GM12878 (cell line): Measurements from ENCODE around the gene TRAF3. TPM values are rescaled to one million over a fixed set of nuclear protein-coding genes. Genes with fewer than 3 reads are reported as not detected.

Source experiments
- ATAC-seq: fragments of 200-7000 bp; cut with Tn5 transposase; 3 replicates; pipeline ENCODE4 v1.9.1; 2020; ENCODE audit warnings: mild to moderate bottlenecking, moderate library complexity
- BruUV-seq: library from RNA; stranded (reverse); fragments of 400-500 nt; replicated peaks from 2 replicates; lab custom pipeline; 2021; lab: Mats Ljungman, UMichigan
- CTCF ChIA-PET: fragments of 300-600 bp; sonication (Branson Sonifier 250); formaldehyde crosslinking; extraction: SDS; loops from one replicate; lab custom pipeline; 2021; ENCODE audit warnings: inconsistent platforms; lab: Yijun Ruan, JAX
- POLR2A ChIA-PET: fragments of 350-600 bp; formaldehyde crosslinking; extraction: SDS; loops from one replicate; lab custom pipeline; 2021; ENCODE audit warnings: inconsistent platforms; lab: Charles Lee
- RAD21 ChIA-PET: fragments of 300-600 bp; sonication (Branson Sonifier 250); formaldehyde crosslinking; loops from one replicate; lab custom pipeline; 2023; ENCODE audit warnings: antibody characterized with exemption; ENCODE audit not compliant: unreplicated experiment; lab: Charles Lee
- SMC1A ChIA-PET: fragments of 300-600 bp; sonication (Branson Sonifier 250); formaldehyde crosslinking; loops from one replicate; lab custom pipeline; 2023; ENCODE audit not compliant: unreplicated experiment, uncharacterized antibody; lab: Charles Lee
- DNase-seq: peaks from one replicate; pipeline ENCODE4 v3.0.0-alpha.2; 2011; ENCODE audit warnings: low read depth, low spot score
- FAIRE-seq: peaks from 3 replicates; lab custom pipeline; 2011; peaks lifted over from hg19 to GRCh38; lab: Jason Lieb, UNC
- H2AFZ ChIP-seq: 2 replicates; pipeline ENCODE4 v1.6.0; 2011; ENCODE audit warnings: low read depth, low read length, control low read depth; ENCODE audit not compliant: control insufficient read depth
- H3K27ac ChIP-seq: 2 replicates; pipeline ENCODE4 v1.5.1; 2011; ENCODE audit warnings: control low read depth; ENCODE audit not compliant: control insufficient read depth, insufficient read depth
- H3K27me3 ChIP-seq, 2 experiments: replicated peaks in 1 of 2; 2 replicates each; pipeline versions ENCODE4 v1.6.0 to v1.6.1; 2011; ENCODE audit warnings: low read length in 1 of 2; ENCODE audit not compliant: control insufficient read depth in 2 of 2, insufficient read depth in 2 of 2
- H3K36me3 ChIP-seq, 2 experiments: 2 replicates each; pipeline ENCODE4 v1.5.1; 2011; ENCODE audit warnings: low read length in 1 of 2; ENCODE audit not compliant: control insufficient read depth in 2 of 2, insufficient read depth in 2 of 2
- H3K4me1 ChIP-seq: 2 replicates; pipeline ENCODE4 v1.6.1; 2011; ENCODE audit warnings: mild to moderate bottlenecking, low read length, moderate library complexity, mixed read lengths; ENCODE audit not compliant: control insufficient read depth, insufficient read depth
- H3K4me2 ChIP-seq: 2 replicates; pipeline ENCODE4 v1.6.0; 2011; ENCODE audit warnings: control low read depth; ENCODE audit not compliant: control insufficient read depth, insufficient read depth
- H3K4me3 ChIP-seq: fragments of 200-600 bp; sonication (generic); 2 replicates; pipeline ENCODE4 v1.5.1; 2016
- H3K79me2 ChIP-seq: 2 replicates; pipeline ENCODE4 v1.6.0; 2011; ENCODE audit warnings: low read length; ENCODE audit not compliant: control insufficient read depth, insufficient read depth
- H3K9ac ChIP-seq: 2 replicates; pipeline ENCODE4 v1.8.0; 2011; ENCODE audit warnings: low read length, control low read depth, mixed read lengths; ENCODE audit not compliant: control insufficient read depth, insufficient read depth
- H3K9me3 ChIP-seq: replicated peaks from 3 replicates; pipeline ENCODE4 v1.5.1; 2011; ENCODE audit warnings: mild to moderate bottlenecking, low read length; ENCODE audit not compliant: control insufficient read depth, insufficient read depth
- H4K20me1 ChIP-seq: 2 replicates; pipeline ENCODE4 v1.6.0; 2011; ENCODE audit not compliant: control insufficient read depth, insufficient read depth
- BRCA1 ChIP-seq: IDR thresholded peaks from 2 replicates; pipeline ENCODE4 v1.6.1; 2011; ENCODE audit warnings: low read depth, low read length, improper control_type of control experiment
- CREB1 ChIP-seq: IDR thresholded peaks from 2 replicates; pipeline ENCODE4 v1.6.1; 2012; ENCODE audit warnings: low read depth, mild to moderate bottlenecking, inconsistent platforms
- FOXK2 ChIP-seq: fragments of 450-650 bp; IDR thresholded peaks from 2 replicates; pipeline ENCODE4 v1.6.1; 2017; ENCODE audit warnings: mild to moderate bottlenecking, moderate library complexity
- NRF1 ChIP-seq: conservative IDR thresholded peaks from 2 replicates; pipeline ENCODE4 v1.6.1; 2011; ENCODE audit warnings: mild to moderate bottlenecking, low read depth, low read length, improper control_type of control experiment
- RAD51 ChIP-seq: fragments of 450-650 bp; IDR thresholded peaks from 2 replicates; pipeline ENCODE4 v1.6.1; 2016; ENCODE audit warnings: moderate library complexity, mild to moderate bottlenecking, inconsistent platforms
- SMARCA5 ChIP-seq: fragments of 450-650 bp; IDR thresholded peaks from 2 replicates; pipeline ENCODE4 v1.6.1; 2017; ENCODE audit warnings: mild to moderate bottlenecking
- ZBTB40 ChIP-seq: fragments of 450-650 bp; IDR thresholded peaks from 2 replicates; pipeline ENCODE4 v1.6.1; 2016; ENCODE audit warnings: mild to moderate bottlenecking, moderate library complexity, borderline replicate concordance
- ZNF207 ChIP-seq: fragments of 450-650 bp; IDR thresholded peaks from 2 replicates; pipeline ENCODE4 v1.6.1; 2014; ENCODE audit warnings: antibody characterized with exemption, mild to moderate bottlenecking, borderline replicate concordance
- WGBS: methylation state at CpG from one replicate; pipeline ENCODE4 v1.1.6; 2016; ENCODE audit warnings: low lambda C conversion rate; ENCODE audit not compliant: insufficient replicate concordance, insufficient coverage; ENCODE audit errors: missing lambda C conversion rate; 5-methylcytosine and 5-hydroxymethylcytosine counted together
- in situ Hi-C: fragments of 300-500 bp; cut with MboI; formaldehyde crosslinking; loops from 9 replicates; pipeline ENCODE4 v1.14.3; 2018; ENCODE audit warnings: mixed read lengths
- intact Hi-C: fragments of 100-400 bp; cut with micrococcal nuclease; formaldehyde crosslinking; loops from one replicate; pipeline ENCODE4 v1.14.2; 2022; ENCODE audit not compliant: unreplicated experiment
- polyA plus RNA-seq, 11 experiments: library from polyadenylated mRNA; depleted of rRNA in 4 of 11; unstranded in 6 of 11; stranded (reverse) in 5 of 11; fragments of >200 nt; fragmentation: Nextera tagmentation in 4 of 11; fragmentation: Illumina TruSeq in 1 of 11; extraction: Ambion mirVana in 4 of 11; extraction: Trizol in 1 of 11; gene quantifications; 1 replicate in 1 of 11; 2 replicates in 10 of 11; pipeline versions ENCODE4 v1.2.1 to v1.2.3, GENCODE V29; 2011 to 2016; ENCODE audit warnings: inconsistent platforms in 2 of 11, missing spikeins in 2 of 11, low read depth in 1 of 11
- total RNA-seq, 4 experiments: library from RNA; depleted of rRNA in 3 of 4; stranded (reverse); fragments of >200 nt in 3 of 4; fragmentation: Illumina TruSeq in 1 of 4; extraction: Trizol in 1 of 4; gene quantifications; 2 replicates each; pipeline versions ENCODE4 v1.2.1 to v1.2.3, GENCODE V29; 2013 to 2021
- TF ChIP-seq, protein P1 (sequence below): fragments of 450-650 bp; IDR thresholded peaks from 2 replicates; pipeline ENCODE4 v1.6.1; 2017; ENCODE audit warnings: mild to moderate bottlenecking

Gene TRAF3
- total and polyA plus RNA-seq, 10 of the 15 experiments (the other 5 are each of a cell fraction or from before 2014, with no cell fraction given) = 3.0 to 70.1 (median 36.5) TPM

DNA sequence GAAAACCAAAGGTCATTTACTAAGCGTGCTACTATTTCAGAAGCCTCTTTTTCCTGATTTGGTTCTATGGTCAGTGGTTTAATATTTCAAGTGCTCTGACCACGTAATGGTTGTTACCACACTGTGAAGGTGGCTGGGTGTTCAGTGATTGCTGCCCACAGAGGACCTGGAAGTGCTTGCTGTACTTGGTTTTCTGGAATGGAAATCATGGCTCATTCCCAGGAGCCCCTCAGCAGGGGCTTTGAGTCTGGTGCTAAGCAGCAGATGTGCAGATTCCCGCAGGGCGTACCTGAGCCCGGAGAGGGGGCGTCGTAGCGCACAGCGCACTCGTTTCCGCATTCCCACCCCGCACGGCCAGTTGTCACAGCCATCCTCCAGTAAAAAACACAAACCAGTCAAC, 50.5 kb downstream of the TRAF3 start:
- FAIRE-seq = no peak

DNA sequence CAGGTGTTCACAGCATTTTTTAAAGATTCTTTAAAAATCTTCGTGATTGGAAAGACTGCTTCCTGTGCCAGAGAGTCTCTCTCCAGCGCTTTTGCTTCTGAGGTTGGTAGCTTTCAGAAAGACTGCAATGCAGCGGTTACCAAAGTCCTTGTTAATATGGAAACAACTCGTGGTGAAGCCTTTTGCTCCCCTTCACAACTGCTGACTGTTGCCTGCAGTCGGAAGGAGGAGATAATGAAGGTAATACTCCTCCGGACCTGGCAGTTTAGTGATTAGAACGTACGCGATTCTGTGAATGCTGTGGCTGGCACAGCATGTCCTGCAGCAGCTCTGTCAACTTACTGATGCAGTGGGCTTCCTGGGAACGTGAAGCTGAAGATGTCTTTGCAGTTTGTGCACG, 50.9 kb downstream of the TRAF3 start:
- in situ Hi-C loops = no loop called here
- Histone ChIP-seq H3K4me1 (peaks cover 16% of the 10 kb centered on the region; the same call in 1 of the 2 replicates), H3K9ac (no peak overlapping the region), H3K27ac (no peak overlapping the region), H3K27me3 (no peaks in the 10 kb centered on the region), H3K9me3 (no peaks in the 10 kb centered on the region), H3K4me3 (no peak overlapping the region), H4K20me1 (peaks cover 14% of the 10 kb centered on the region), H2AFZ (no peak overlapping the region), H3K79me2 (peaks cover 98% of the 10 kb centered on the region), H3K36me3 (peaks cover 21 to 26% of the 10 kb centered on the region in 2 experiments), H3K4me2 (no peak overlapping the region; the same call in 1 of the 2 replicates)
- WGBS = 71% methylated on average over 11 of the region's 11 CpGs
- ChIA-PET POLR2A (interaction anchor here (0.6 to 0.9 kb wide), 2 partner anchors 8 to 248 kb away, joined by 3 to 4 read pairs; no protein-coding TSS in a partner anchor), CTCF (interaction anchor here (1.5 kb wide), 1 partner anchor 45 kb away, joined by 4 read pairs; no protein-coding TSS in a partner anchor), SMC1A (interaction anchor here (2.3 kb wide), 1 partner anchor 43 kb away, joined by 9 read pairs; no protein-coding TSS in a partner anchor), RAD21 (interaction anchor here (1.4 kb wide), 1 partner anchor 43 kb away, joined by 5 read pairs; no protein-coding TSS in a partner anchor)
- intact Hi-C loops = no loop called here
- ATAC-seq = no peak
- FAIRE-seq = no peak
- no TSS peak for BruUV-seq
- no peak for DNase-seq
- TF ChIP-seq ZBTB40 (no peak), SMARCA5 (no peak), ZNF207 (no peak), CREB1 (no peak), BRCA1 (no peak), NRF1 (no peak)

More for the DNA sequence above, 50.5 kb downstream of the TRAF3 start:
- Histone ChIP-seq H3K9me3 (no peaks in the 10 kb centered on the region), H3K36me3 (peaks cover 21 to 23% of the 10 kb centered on the region in 2 experiments), H3K4me2 (peak overlapping the region; percentile 38; the same call in 1 of the 2 replicates), H3K9ac (no peak overlapping the region), H3K27me3 (no peaks in the 10 kb centered on the region), H2AFZ (no peak overlapping the region), H3K4me3 (no peak overlapping the region), H3K79me2 (peaks cover 98% of the 10 kb centered on the region), H3K27ac (no peak overlapping the region), H3K4me1 (peaks cover 20% of the 10 kb centered on the region), H4K20me1 (peaks cover 14% of the 10 kb centered on the region)
- TF ChIP-seq, protein P1, sequence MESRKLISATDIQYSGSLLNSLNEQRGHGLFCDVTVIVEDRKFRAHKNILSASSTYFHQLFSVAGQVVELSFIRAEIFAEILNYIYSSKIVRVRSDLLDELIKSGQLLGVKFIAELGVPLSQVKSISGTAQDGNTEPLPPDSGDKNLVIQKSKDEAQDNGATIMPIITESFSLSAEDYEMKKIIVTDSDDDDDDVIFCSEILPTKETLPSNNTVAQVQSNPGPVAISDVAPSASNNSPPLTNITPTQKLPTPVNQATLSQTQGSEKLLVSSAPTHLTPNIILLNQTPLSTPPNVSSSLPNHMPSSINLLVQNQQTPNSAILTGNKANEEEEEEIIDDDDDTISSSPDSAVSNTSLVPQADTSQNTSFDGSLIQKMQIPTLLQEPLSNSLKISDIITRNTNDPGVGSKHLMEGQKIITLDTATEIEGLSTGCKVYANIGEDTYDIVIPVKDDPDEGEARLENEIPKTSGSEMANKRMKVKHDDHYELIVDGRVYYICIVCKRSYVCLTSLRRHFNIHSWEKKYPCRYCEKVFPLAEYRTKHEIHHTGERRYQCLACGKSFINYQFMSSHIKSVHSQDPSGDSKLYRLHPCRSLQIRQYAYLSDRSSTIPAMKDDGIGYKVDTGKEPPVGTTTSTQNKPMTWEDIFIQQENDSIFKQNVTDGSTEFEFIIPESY = no peak
- TF ChIP-seq FOXK2 (no peak), RAD51 (no peak)
- ChIA-PET CTCF (interaction anchor here (1.5 kb wide), 1 partner anchor 45 kb away, joined by 4 read pairs; no protein-coding TSS in a partner anchor), RAD21 (no interaction called here), POLR2A (interaction anchor here (0.6 to 0.9 kb wide), 2 partner anchors 9 to 249 kb away, joined by 3 to 4 read pairs; no protein-coding TSS in a partner anchor), SMC1A (interaction anchor here (2.3 kb wide), 1 partner anchor 43 kb away, joined by 9 read pairs; no protein-coding TSS in a partner anchor)
- in situ Hi-C loops = no loop called here
- DNase-seq (no peak), ATAC-seq (no peak)
- 91% methylated on average over 13 of the region's 13 CpGs for WGBS
- intact Hi-C loops = no loop called here
- BruUV-seq = no TSS peak
